SH-SY5Y (cell line): Measurements from ENCODE around the gene HEG1.

Source experiments
- GATA2 ChIP-seq: IDR thresholded peaks from 2 replicates; pipeline ENCODE4 v1.6.1; 2011; ENCODE audit warnings: mild to moderate bottlenecking, low read depth, low read length
- GATA3 ChIP-seq: IDR thresholded peaks from 2 replicates; pipeline ENCODE4 v1.6.1; 2011; ENCODE audit warnings: low read depth, mild to moderate bottlenecking, low read length, moderate library complexity

DNA sequence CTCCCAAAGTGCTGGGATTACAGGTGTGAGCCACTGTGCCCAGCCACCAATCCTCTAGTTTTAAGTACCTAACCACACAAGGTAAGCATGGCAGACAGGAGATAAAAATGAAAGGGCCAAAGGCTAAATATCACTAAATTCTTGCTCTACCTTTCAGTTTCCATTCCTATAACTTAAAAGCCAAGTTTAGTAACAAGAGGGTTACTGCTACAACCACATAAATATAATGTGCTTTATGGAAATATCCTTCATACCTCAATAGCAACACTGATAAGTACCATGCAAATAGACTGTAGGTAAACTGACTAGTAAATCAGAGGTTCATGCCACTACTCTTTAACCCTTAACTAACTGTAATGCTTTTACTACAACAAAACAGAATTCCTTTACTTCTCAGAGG lies 82.5 kb downstream of the HEG1 start:
- no peak for TF ChIP-seq GATA2
- no peak for TF ChIP-seq GATA3
